Gastroesophageal sphincter (tissue), 4 donors: Measurements from ENCODE around the gene SLC23A2. TPM values are rescaled to one million over a fixed set of nuclear protein-coding genes. Genes with fewer than 3 reads are reported as not detected.
"Not testable (repeated sequence)": the region's sequence is repeated elsewhere in the genome, so short reads cannot be mapped to it uniquely, and the experiment has no call there.

Source experiments
- ATAC-seq: fragments of 150-250 bp; one replicate; pipeline ENCODE4 v1.9.1; 2016; ENCODE audit warnings: mild to moderate bottlenecking, moderate library complexity
- H3K27ac ChIP-seq, 4 donors: fragments of 200-600 bp; sonication (generic) in 3 of 4; 1 replicate in 3 of 4; 2 replicates in 1 of 4; pipeline ENCODE4 v1.5.1; 2016 to 2019
- H3K27me3 ChIP-seq: fragments of 200-600 bp; sonication (generic); one replicate; pipeline ENCODE4 v1.5.1; 2019
- H3K36me3 ChIP-seq, 2 donors: fragments of 200-600 bp; sonication (generic); one replicate each; pipeline ENCODE4 v1.5.1; 2019; ENCODE audit warnings: control low read depth in 1 of 2
- H3K4me1 ChIP-seq, 3 donors: fragments of 200-600 bp; sonication (generic); 1 replicate in 2 of 3; 2 replicates in 1 of 3; pipeline ENCODE4 v1.5.1; 2016 to 2019; ENCODE audit warnings: control low read depth in 2 of 3
- H3K4me3 ChIP-seq, 2 donors: fragments of 200-600 bp; sonication (generic); one replicate each; pipeline ENCODE4 v1.5.1; 2019; ENCODE audit warnings: mild to moderate bottlenecking in 1 of 2, moderate library complexity in 1 of 2
- H3K9me3 ChIP-seq, 3 donors: fragments of 200-600 bp; sonication (generic); one replicate each; pipeline ENCODE4 v1.5.1; 2017 to 2019; ENCODE audit warnings: control low read depth in 2 of 3
- CTCF ChIP-seq, 4 experiments: fragments of 200-600 bp in 2 of 4; fragments of 450-650 bp in 2 of 4; sonication (generic) in 1 of 4; IDR thresholded peaks; one replicate each; pipeline ENCODE4 v1.5.1; 2017 to 2019; ENCODE audit warnings: antibody characterized with exemption in 4 of 4, mild to moderate bottlenecking in 2 of 4, moderate library complexity in 2 of 4
- EP300 ChIP-seq: sonication (generic); formaldehyde crosslinking; IDR thresholded peaks from one replicate; pipeline ENCODE4 v1.6.1; 2017; ENCODE audit warnings: antibody characterized with exemption, mild to moderate bottlenecking
- POLR2A ChIP-seq, 2 donors: fragments of 450-650 bp; IDR thresholded peaks; one replicate each; pipeline ENCODE4 v1.6.1; 2017; ENCODE audit warnings: antibody characterized with exemption in 2 of 2, mild to moderate bottlenecking in 2 of 2, moderate library complexity in 1 of 2
- POLR2AphosphoS5 ChIP-seq: sonication (generic); formaldehyde crosslinking; IDR thresholded peaks from one replicate; pipeline ENCODE4 v1.6.1; 2017; ENCODE audit warnings: antibody characterized with exemption
- WGBS, 2 donors: methylation state at CpG; one replicate each; pipeline ENCODE4 v1.1.5; 2018; ENCODE audit warnings: low coverage in 1 of 2; 5-methylcytosine and 5-hydroxymethylcytosine counted together
- total RNA-seq, 4 donors: library from RNA; depleted of rRNA; stranded (reverse); fragments of >200 nt; gene quantifications; one replicate each; pipeline ENCODE4 v1.1.0, GENCODE V29; 2016

Gene SLC23A2
- total RNA-seq, 4 donors from 2014 or later: 11.5 to 19.1 (median 15.1) TPM

GRCh38 chr20:4885877-4886276 lies 115.4 kb downstream of the SLC23A2 start:
- Histone ChIP-seq H3K4me3 (no peak overlapping the region), H3K4me1 (no peaks in the 10 kb centered on the region), H3K27me3 (no peaks in the 10 kb centered on the region), H3K9me3 (no peaks in the 10 kb centered on the region), H3K27ac (no peak overlapping the region), H3K36me3 (peaks cover 0 to 72% of the 10 kb centered on the region in 2 donors)
- TF ChIP-seq EP300 (no peak), POLR2AphosphoS5 (no peak), CTCF (IDR thresholded peaks at IDR 0.05) (no peak), POLR2A (IDR thresholded peaks at IDR 0.05) (no peak)
- WGBS, 2 donors: 79 to 82% methylated on average over 8 of the region's 8 CpGs
- no peak for ATAC-seq

- Histone ChIP-seq H3K9me3 (no peaks in the 10 kb centered on the region), H3K4me1 (no peaks in the 10 kb centered on the region), H3K36me3 (peaks cover 0 to 63% of the 10 kb centered on the region in 2 donors), H3K4me3 (no peak overlapping the region), H3K27me3 (no peaks in the 10 kb centered on the region), H3K27ac (no peak overlapping the region)
- TF ChIP-seq POLR2A (IDR thresholded peaks at IDR 0.05): no peak
- TF ChIP-seq CTCF (IDR thresholded peaks at IDR 0.05): no peak
- no peak for TF ChIP-seq POLR2AphosphoS5
- TF ChIP-seq EP300: no peak
- 73 to 80% methylated on average over 1 to 2 of the region's 7 CpGs for WGBS, 2 donors
- ATAC-seq: no peak
Measured at GRCh38 chr20:4883546-4883945, 117.8 kb downstream of the SLC23A2 start.

- no peak overlapping the region for H3K4me3 ChIP-seq
- no peaks in the 10 kb centered on the region for H3K9me3 ChIP-seq
- TF ChIP-seq EP300 (no peak), POLR2A (IDR thresholded peaks at IDR 0.05) (no peak), POLR2AphosphoS5 (no peak), CTCF (IDR thresholded peaks at IDR 0.05) (no peak)
- H3K4me1 ChIP-seq: no peaks in the 10 kb centered on the region
- H3K27ac ChIP-seq: no peak overlapping the region
- H3K27me3 ChIP-seq: no peaks in the 10 kb centered on the region
- H3K36me3 ChIP-seq: peaks cover 0 to 58% of the 10 kb centered on the region in 2 donors
- WGBS, 2 donors: 88 to 100% methylated on average over 1 to 3 of the region's 3 CpGs
- ATAC-seq: no peak
Measured at GRCh38 chr20:4883051-4883450, 118.3 kb downstream of the SLC23A2 start.

DNA sequence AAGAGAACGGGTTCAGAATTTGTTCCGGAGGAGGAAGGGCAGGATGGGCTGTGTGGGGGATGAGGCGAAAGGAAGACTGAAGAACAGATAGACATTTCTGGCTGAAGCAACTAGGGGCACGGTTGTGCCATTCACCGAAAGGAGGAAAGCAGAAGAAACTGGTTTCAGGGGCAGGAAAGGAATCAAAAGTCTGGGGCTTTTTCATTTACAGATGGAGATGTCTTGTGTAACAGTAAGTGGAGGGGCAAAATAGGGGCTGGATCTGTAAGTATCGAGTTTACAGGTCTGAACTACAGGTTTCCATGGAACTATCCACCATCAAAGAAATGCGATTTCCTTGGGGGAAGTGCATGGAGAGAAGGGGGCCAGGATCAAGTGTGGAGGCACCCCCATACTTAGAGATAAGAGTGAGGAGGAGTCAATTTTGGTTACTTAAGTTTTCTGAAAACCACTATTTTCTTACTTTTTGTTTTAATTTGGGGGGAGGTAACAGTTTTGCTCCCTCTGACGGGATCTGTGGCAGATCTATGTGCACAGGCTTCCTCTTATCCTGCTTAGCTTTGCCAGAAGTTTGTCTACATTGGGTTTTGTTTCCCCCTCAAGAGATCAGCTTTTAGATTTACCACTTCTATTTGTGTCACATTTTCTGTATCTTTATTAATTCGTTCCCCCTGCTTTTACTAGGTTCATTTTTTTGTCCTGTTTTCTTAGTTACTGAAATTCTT lies 120.1 kb downstream of the SLC23A2 start:
- H3K4me1 ChIP-seq: no peaks in the 10 kb centered on the region
- no peak overlapping the region for H3K27ac ChIP-seq
- no peak for ATAC-seq
- H3K9me3 ChIP-seq: no peaks in the 10 kb centered on the region
- H3K27me3 ChIP-seq: no peaks in the 10 kb centered on the region
- 92 to 96% methylated on average over 7 to 9 of the region's 9 CpGs for WGBS, 2 donors
- TF ChIP-seq POLR2A (IDR thresholded peaks at IDR 0.05) (no peak), EP300 (no peak), POLR2AphosphoS5 (no peak), CTCF (IDR thresholded peaks at IDR 0.05) (no peak)
- peaks cover 0 to 56% of the 10 kb centered on the region in 2 donors for H3K36me3 ChIP-seq
- no peak overlapping the region for H3K4me3 ChIP-seq

DNA sequence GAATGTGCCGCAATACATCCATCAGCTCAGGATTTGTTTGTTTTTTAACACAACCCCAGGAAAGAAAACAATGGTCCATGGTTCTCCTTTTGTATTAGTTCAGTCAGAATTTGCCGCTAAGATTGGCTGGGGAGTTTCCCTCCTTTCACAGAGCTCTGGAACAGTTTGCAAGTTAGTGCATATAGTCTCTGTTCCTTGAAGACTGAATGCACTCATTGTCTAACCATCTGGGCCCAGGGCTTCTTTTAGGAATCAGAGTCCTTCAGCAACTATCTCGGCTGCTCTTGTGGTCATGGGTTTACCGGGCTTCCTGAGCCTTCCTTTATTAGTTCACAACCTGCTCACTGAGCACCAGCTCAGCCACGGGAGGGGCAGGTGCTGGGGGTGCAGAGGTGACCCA lies 121.3 kb downstream of the SLC23A2 start:
- Histone ChIP-seq H3K4me3 (no peak overlapping the region), H3K36me3 (peaks cover 0 to 67% of the 10 kb centered on the region in 2 donors), H3K4me1 (no peaks in the 10 kb centered on the region), H3K9me3 (no peaks in the 10 kb centered on the region), H3K27ac (no peak overlapping the region), H3K27me3 (no peaks in the 10 kb centered on the region)
- 79% methylated on average over 3 of the region's 5 CpGs; no CpG with 5 or more reads in 1 of the 2 donors for WGBS, 2 donors
- ATAC-seq: no peak
- TF ChIP-seq POLR2AphosphoS5 (no peak), CTCF (IDR thresholded peaks at IDR 0.05) (no peak), EP300 (no peak), POLR2A (IDR thresholded peaks at IDR 0.05) (no peak)

DNA sequence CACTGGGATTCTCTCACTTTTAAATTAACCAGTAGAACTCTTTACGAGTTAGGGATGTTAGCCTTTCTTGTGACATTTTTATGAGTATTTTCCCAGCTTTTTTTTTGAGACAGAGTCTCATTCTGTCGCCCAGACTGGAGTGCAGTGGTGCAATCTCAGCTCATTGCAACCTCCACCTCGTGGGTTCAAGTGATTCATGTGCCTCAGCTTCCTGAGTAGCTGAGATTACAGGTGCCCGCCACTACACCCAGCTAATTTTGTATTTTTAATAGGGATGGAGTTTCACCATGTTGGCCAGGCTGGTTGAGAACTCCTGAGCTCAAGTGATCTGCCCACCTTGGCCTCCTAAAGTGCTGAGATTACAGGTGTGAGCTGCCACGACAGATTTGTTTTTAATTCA lies 123.2 kb downstream of the SLC23A2 start:
- not testable (repeated sequence) for H3K4me1 ChIP-seq, H3K27me3 ChIP-seq, H3K27ac ChIP-seq, H3K9me3 ChIP-seq, H3K4me3 ChIP-seq, ATAC-seq
- whole genome bisulfite sequencing, 2 donors: 83 to 100% methylated on average over 1 to 4 of the region's 5 CpGs
- H3K36me3 ChIP-seq: peaks cover 0 to 66% of the 10 kb centered on the region in 2 donors
